ENCODE measurements around the gene FBLN5. TPM values are rescaled to one million over a fixed set of nuclear protein-coding genes. Genes with fewer than 3 reads are reported as not detected.

FBLN5 gene
- total RNA-seq, 1 experiment from 2014 or later, result 0.23 TPM

DNA sequence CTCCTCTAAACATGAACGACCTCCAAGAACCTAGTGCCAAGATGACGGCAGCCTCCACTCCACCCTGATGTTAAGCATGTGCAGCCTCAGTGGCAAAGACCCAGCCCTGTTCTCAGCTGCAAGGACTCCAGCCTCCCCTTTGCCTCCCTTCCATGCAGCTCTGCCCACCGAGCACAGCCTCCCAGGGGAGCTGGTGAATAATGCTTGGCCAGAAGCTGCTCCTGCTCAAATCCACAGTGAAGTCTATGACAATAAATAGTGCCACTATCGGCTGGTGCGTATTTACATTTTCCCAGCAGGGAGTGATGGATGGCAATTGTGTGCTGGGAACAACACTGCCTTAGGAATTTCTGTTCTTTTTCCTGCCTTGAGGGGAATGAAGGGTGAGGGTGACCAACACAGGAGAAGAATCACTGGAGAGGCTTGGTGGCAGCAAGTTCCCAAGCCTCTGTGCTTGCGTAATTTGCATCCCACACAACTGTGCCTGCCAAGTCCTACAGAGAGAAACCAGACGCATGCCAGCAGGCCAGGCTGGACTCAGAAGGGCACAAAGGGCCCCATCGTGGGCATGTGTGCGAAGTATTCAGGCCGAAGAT is 50.3 kb downstream of the FBLN5 start:
- in situ Hi-C loops (cut with HindIII; ENCODE audit: low pct_unique_long_range_greater_than_20kb, low sequenced_read_pairs), result no loop called here
- ChIA-PET CTCF (no interaction called here), POLR2A (no interaction called here)
- no peaks in the 10 kb centered on the region for H3K27me3 ChIP-seq (ENCODE audit: control insufficient read depth, insufficient read depth, low read length)
- BruUV-seq (replicated peaks), result no TSS peak
- intact Hi-C loops (cut with micrococcal nuclease; ENCODE audit: unreplicated experiment), result no loop called here
- DNase-seq (ENCODE audit: low read depth, low spot score) (no peak), ATAC-seq (no peak)
- H3K4me3 ChIP-seq (ENCODE audit: low read depth in 2 of 2, low read length in 2 of 2), result no peak overlapping the region
- no peaks in the 10 kb centered on the region for H3K4me1 ChIP-seq (ENCODE audit: control insufficient read depth, insufficient read depth, low read length)
- H3K9me3 ChIP-seq (ENCODE audit: control insufficient read depth, insufficient read depth, low read depth, low read length), result no peaks in the 10 kb centered on the region
- no peak overlapping the region for H3K27ac ChIP-seq (ENCODE audit: low read length)
- TF ChIP-seq CTCF (IDR thresholded peaks at IDR 0.05), result no peak
- TF ChIP-seq TCF7L2 (IDR thresholded peaks at IDR 0.05; ENCODE audit: low read depth, low read length), result no peak
- TF ChIP-seq POLR2AphosphoS5 (IDR thresholded peaks at IDR 0.05; ENCODE audit: low read depth, low read length), result no peak
- TF ChIP-seq SIN3A (IDR thresholded peaks at IDR 0.05; ENCODE audit: borderline replicate concordance, insufficient read depth, low read depth, low read length), result no peak
- TF ChIP-seq, protein P1, sequence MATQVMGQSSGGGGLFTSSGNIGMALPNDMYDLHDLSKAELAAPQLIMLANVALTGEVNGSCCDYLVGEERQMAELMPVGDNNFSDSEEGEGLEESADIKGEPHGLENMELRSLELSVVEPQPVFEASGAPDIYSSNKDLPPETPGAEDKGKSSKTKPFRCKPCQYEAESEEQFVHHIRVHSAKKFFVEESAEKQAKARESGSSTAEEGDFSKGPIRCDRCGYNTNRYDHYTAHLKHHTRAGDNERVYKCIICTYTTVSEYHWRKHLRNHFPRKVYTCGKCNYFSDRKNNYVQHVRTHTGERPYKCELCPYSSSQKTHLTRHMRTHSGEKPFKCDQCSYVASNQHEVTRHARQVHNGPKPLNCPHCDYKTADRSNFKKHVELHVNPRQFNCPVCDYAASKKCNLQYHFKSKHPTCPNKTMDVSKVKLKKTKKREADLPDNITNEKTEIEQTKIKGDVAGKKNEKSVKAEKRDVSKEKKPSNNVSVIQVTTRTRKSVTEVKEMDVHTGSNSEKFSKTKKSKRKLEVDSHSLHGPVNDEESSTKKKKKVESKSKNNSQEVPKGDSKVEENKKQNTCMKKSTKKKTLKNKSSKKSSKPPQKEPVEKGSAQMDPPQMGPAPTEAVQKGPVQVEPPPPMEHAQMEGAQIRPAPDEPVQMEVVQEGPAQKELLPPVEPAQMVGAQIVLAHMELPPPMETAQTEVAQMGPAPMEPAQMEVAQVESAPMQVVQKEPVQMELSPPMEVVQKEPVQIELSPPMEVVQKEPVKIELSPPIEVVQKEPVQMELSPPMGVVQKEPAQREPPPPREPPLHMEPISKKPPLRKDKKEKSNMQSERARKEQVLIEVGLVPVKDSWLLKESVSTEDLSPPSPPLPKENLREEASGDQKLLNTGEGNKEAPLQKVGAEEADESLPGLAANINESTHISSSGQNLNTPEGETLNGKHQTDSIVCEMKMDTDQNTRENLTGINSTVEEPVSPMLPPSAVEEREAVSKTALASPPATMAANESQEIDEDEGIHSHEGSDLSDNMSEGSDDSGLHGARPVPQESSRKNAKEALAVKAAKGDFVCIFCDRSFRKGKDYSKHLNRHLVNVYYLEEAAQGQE (IDR thresholded peaks at IDR 0.05; ENCODE audit: insufficient read depth in 1 of 2, low read depth in 2 of 2, low read length in 1 of 2), result no peak
- H3K36me3 ChIP-seq (ENCODE audit: control insufficient read depth, insufficient read depth, low read length), result no peaks in the 10 kb centered on the region

DNA sequence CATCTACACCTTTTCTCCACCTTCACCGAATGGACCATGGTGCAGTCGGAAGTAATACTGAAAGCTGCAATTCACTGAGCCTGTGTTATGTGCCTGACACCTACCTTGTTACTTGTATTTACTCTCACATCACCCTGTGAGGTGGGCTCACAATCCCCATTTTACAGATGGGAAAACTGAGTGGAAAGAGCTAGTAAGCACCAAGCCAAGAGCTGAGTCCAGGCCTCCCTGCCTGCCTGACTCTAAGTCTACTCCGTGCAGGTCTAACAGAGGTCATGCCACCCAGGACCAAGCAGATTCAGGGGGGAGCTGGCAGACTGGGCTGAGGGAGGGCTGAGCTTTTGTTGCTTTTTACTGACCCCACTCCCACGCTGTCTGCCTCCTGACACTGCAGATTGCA is 51.1 kb downstream of the FBLN5 start:
- intact Hi-C loops (cut with micrococcal nuclease; ENCODE audit: unreplicated experiment), result no loop called here
- DNase-seq (ENCODE audit: low read depth, low spot score) (no peak), ATAC-seq (no peak)
- ChIA-PET CTCF (no interaction called here), POLR2A (no interaction called here)
- H3K27ac ChIP-seq (ENCODE audit: low read length), result no peak overlapping the region
- in situ Hi-C loops (cut with HindIII; ENCODE audit: low pct_unique_long_range_greater_than_20kb, low sequenced_read_pairs), result no loop called here
- H3K4me1 ChIP-seq (ENCODE audit: control insufficient read depth, insufficient read depth, low read length), result no peaks in the 10 kb centered on the region
- no peaks in the 10 kb centered on the region for H3K9me3 ChIP-seq (ENCODE audit: control insufficient read depth, insufficient read depth, low read depth, low read length)
- no peak overlapping the region for H3K4me3 ChIP-seq (ENCODE audit: low read depth in 2 of 2, low read length in 2 of 2)
- BruUV-seq (replicated peaks), result no TSS peak
- no peaks in the 10 kb centered on the region for H3K27me3 ChIP-seq (ENCODE audit: control insufficient read depth, insufficient read depth, low read length)
- no peaks in the 10 kb centered on the region for H3K36me3 ChIP-seq (ENCODE audit: control insufficient read depth, insufficient read depth, low read length)
- TF ChIP-seq SIN3A (IDR thresholded peaks at IDR 0.05; ENCODE audit: borderline replicate concordance, insufficient read depth, low read depth, low read length) (no peak), POLR2AphosphoS5 (IDR thresholded peaks at IDR 0.05; ENCODE audit: low read depth, low read length) (no peak), CTCF (IDR thresholded peaks at IDR 0.05) (no peak), TCF7L2 (IDR thresholded peaks at IDR 0.05; ENCODE audit: low read depth, low read length) (no peak)
- TF ChIP-seq, protein P1 (IDR thresholded peaks at IDR 0.05; ENCODE audit: insufficient read depth in 1 of 2, low read depth in 2 of 2, low read length in 1 of 2), result no peak

Measured in Panc1 (cell line).